ENCODE measurements around the gene CLCN2.

The CLCN2 gene

DNA sequence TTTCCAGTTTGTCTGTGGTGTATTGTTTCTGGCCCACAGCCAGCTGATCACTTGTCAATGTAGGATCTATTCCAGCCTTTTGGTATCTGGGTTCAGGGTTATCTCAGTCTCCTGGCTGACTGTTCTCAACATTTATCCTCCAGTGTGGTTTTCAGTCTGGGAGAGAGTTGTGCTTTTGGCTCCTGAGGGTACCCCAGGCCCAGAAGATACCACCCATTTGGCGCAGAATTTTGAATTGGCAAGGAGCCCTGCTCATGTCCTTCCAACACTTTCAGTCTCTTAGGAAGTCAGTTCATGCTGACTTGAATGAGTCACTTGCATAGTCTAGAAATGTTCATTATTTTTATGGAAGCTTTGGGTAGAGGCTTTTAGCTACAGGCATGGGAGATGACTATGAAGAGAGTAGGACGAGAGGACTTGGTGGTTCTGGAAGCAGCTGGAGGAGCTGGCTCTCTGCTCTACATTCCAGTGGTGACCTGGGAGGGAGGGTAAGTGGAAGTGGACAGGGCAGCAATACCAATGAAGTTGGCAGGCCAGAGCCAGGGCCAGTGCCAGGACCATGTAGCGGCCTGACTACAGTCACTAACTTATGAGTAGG is 7.3 kb upstream of the CLCN2 start:
- Histone ChIP-seq H2BK5ac (ENCODE audit: low read depth, low read length, poor library complexity, severe bottlenecking) (no peak overlapping the region), H3K4me2 (ENCODE audit: low read length, poor library complexity, severe bottlenecking) (no peak overlapping the region), H3K36me3 (ENCODE audit: control insufficient read depth in 1 of 2, insufficient read depth in 2 of 2, low read depth in 1 of 2, low read length in 2 of 2) (peaks cover 22 to 41% of the 10 kb centered on the region in 2 experiments), H3K14ac (ENCODE audit: low read length in 2 of 2) (no peak overlapping the region), H3K79me1 (replicated peaks; ENCODE audit: low read length, poor library complexity, severe bottlenecking) (peaks cover 16% of the 10 kb centered on the region), H3K18ac (ENCODE audit: low read depth in 1 of 2, low read length in 2 of 2) (no peak overlapping the region), H3K4me1 (ENCODE audit: control insufficient read depth, insufficient read depth, low read depth, low read length) (peaks cover 17% of the 10 kb centered on the region), H3K9me3 (ENCODE audit: control insufficient read depth, low read length) (no peaks in the 10 kb centered on the region), H2BK120ac (ENCODE audit: low read depth, low read length) (no peak overlapping the region), H4K8ac (ENCODE audit: low read length) (no peak overlapping the region), H2BK12ac (ENCODE audit: low read length in 2 of 2) (no peak overlapping the region), H3K4ac (ENCODE audit: low read depth in 1 of 2, low read length in 2 of 2) (no peak overlapping the region), H2AK5ac (ENCODE audit: low read length, severe bottlenecking) (no peak overlapping the region), H3K9ac (ENCODE audit: low read length) (peak overlapping the region; percentile 62), H2AFZ (ENCODE audit: low read depth, low read length) (no peak overlapping the region), H3K27me3 (ENCODE audit: control insufficient read depth in 1 of 2, insufficient read depth in 1 of 2, low read length in 2 of 2) (peaks cover 0 to 5% of the 10 kb centered on the region in 2 experiments), H3K23ac (ENCODE audit: low read length in 2 of 2) (no peak overlapping the region), H4K91ac (ENCODE audit: low read length) (no peak overlapping the region), H3K27ac (ENCODE audit: low read length, poor library complexity, severe bottlenecking) (peak overlapping the region; percentile 3), H2BK15ac (ENCODE audit: low read depth, poor library complexity, severe bottlenecking) (no peak overlapping the region), H3K4me3 (ENCODE audit: insufficient read depth in 1 of 2, low read depth in 1 of 2, low read length in 2 of 2) (no peak overlapping the region)
- no peak for DNase-seq
- 93% methylated on average over 3 of the region's 3 CpGs for WGBS

- Histone ChIP-seq H3K79me1 (replicated peaks; ENCODE audit: low read length, poor library complexity, severe bottlenecking) (peaks cover 16% of the 10 kb centered on the region), H3K27ac (ENCODE audit: low read length, poor library complexity, severe bottlenecking) (no peak overlapping the region), H2AK5ac (ENCODE audit: low read length, severe bottlenecking) (no peak overlapping the region), H3K27me3 (ENCODE audit: control insufficient read depth in 1 of 2, insufficient read depth in 1 of 2, low read length in 2 of 2) (no peaks in the 10 kb centered on the region), H3K4me1 (ENCODE audit: control insufficient read depth, insufficient read depth, low read depth, low read length) (peaks cover 17% of the 10 kb centered on the region), H2BK120ac (ENCODE audit: low read depth, low read length) (no peak overlapping the region), H2AFZ (ENCODE audit: low read depth, low read length) (no peak overlapping the region), H2BK12ac (ENCODE audit: low read length in 2 of 2) (no peak overlapping the region), H4K91ac (ENCODE audit: low read length) (no peak overlapping the region), H3K23ac (ENCODE audit: low read length in 2 of 2) (no peak overlapping the region), H3K9ac (ENCODE audit: low read length) (no peak overlapping the region), H3K14ac (ENCODE audit: low read length in 2 of 2) (no peak overlapping the region), H4K8ac (ENCODE audit: low read length) (no peak overlapping the region), H3K18ac (ENCODE audit: low read depth in 1 of 2, low read length in 2 of 2) (no peak overlapping the region), H3K4ac (ENCODE audit: low read depth in 1 of 2, low read length in 2 of 2) (no peak overlapping the region), H3K4me2 (ENCODE audit: low read length, poor library complexity, severe bottlenecking) (no peak overlapping the region), H2BK15ac (ENCODE audit: low read depth, poor library complexity, severe bottlenecking) (no peak overlapping the region), H2BK5ac (ENCODE audit: low read depth, low read length, poor library complexity, severe bottlenecking) (no peak overlapping the region), H3K4me3 (ENCODE audit: insufficient read depth in 1 of 2, low read depth in 1 of 2, low read length in 2 of 2) (no peak overlapping the region), H3K9me3 (ENCODE audit: control insufficient read depth, low read length) (no peaks in the 10 kb centered on the region), H3K36me3 (ENCODE audit: control insufficient read depth in 1 of 2, insufficient read depth in 2 of 2, low read depth in 1 of 2, low read length in 2 of 2) (peaks cover 22 to 41% of the 10 kb centered on the region in 2 experiments)
- WGBS: 95% methylated on average over 7 of the region's 9 CpGs
- DNase-seq: no peak
Measured at GRCh38 chr3:184368116-184368515, 6.7 kb upstream of the CLCN2 start.

DNA sequence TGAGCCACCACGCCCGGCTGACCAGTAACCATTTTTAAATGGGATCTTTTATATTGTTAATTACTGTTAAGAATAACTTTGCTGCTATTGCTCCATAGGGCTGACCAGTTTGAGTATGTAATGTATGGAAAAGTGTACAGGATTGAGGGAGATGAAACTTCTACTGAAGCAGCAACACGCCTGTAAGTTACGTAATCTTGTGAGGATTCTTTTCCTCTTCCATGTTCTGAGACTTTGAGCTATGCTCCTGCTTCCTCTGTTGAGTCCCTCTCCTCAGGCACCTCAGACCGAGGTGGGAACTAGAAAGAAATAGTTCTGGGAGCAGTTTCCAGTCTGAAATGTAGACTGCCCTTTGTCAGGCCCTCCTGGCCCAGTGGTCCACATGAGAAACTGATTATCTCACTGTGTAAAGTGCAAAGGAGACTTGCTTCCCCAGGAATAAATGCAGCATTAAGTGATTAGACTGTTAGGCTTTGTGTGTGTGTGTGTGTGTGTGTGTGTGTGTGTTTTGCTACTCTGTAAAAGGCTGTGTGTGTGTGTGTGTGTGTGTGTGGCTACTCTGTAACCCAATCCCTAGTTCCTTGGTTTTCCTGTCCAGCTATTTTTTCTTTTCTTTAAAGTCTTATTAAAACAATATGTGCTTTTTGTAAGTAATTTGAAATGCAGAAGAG is 5.3 kb upstream of the CLCN2 start:
- Histone ChIP-seq H3K79me1 (replicated peaks; ENCODE audit: low read length, poor library complexity, severe bottlenecking) (peaks cover 16% of the 10 kb centered on the region), H4K8ac (ENCODE audit: low read length) (no peak overlapping the region), H3K36me3 (ENCODE audit: control insufficient read depth in 1 of 2, insufficient read depth in 2 of 2, low read depth in 1 of 2, low read length in 2 of 2) (peaks cover 22 to 41% of the 10 kb centered on the region in 2 experiments), H3K9ac (ENCODE audit: low read length) (peak overlapping the region; percentile 31), H3K4me1 (ENCODE audit: control insufficient read depth, insufficient read depth, low read depth, low read length) (peaks cover 13% of the 10 kb centered on the region), H3K4ac (ENCODE audit: low read depth in 1 of 2, low read length in 2 of 2) (no peak overlapping the region), H3K18ac (ENCODE audit: low read depth in 1 of 2, low read length in 2 of 2) (no peak overlapping the region), H2BK120ac (ENCODE audit: low read depth, low read length) (no peak overlapping the region), H3K4me2 (ENCODE audit: low read length, poor library complexity, severe bottlenecking) (no peak overlapping the region), H3K4me3 (ENCODE audit: insufficient read depth in 1 of 2, low read depth in 1 of 2, low read length in 2 of 2) (no peak overlapping the region), H2AFZ (ENCODE audit: low read depth, low read length) (no peak overlapping the region), H3K27me3 (ENCODE audit: control insufficient read depth in 1 of 2, insufficient read depth in 1 of 2, low read length in 2 of 2) (no peaks in the 10 kb centered on the region), H3K14ac (ENCODE audit: low read length in 2 of 2) (no peak overlapping the region), H2AK5ac (ENCODE audit: low read length, severe bottlenecking) (no peak overlapping the region), H2BK5ac (ENCODE audit: low read depth, low read length, poor library complexity, severe bottlenecking) (no peak overlapping the region), H4K91ac (ENCODE audit: low read length) (no peak overlapping the region), H2BK15ac (ENCODE audit: low read depth, poor library complexity, severe bottlenecking) (no peak overlapping the region), H3K27ac (ENCODE audit: low read length, poor library complexity, severe bottlenecking) (no peak overlapping the region), H2BK12ac (ENCODE audit: low read length in 2 of 2) (no peak overlapping the region), H3K23ac (ENCODE audit: low read length in 2 of 2) (no peak overlapping the region), H3K9me3 (ENCODE audit: control insufficient read depth, low read length) (no peaks in the 10 kb centered on the region)
- DNase-seq: peak; percentile 22
- 94% methylated on average over 3 of the region's 5 CpGs for WGBS

DNA sequence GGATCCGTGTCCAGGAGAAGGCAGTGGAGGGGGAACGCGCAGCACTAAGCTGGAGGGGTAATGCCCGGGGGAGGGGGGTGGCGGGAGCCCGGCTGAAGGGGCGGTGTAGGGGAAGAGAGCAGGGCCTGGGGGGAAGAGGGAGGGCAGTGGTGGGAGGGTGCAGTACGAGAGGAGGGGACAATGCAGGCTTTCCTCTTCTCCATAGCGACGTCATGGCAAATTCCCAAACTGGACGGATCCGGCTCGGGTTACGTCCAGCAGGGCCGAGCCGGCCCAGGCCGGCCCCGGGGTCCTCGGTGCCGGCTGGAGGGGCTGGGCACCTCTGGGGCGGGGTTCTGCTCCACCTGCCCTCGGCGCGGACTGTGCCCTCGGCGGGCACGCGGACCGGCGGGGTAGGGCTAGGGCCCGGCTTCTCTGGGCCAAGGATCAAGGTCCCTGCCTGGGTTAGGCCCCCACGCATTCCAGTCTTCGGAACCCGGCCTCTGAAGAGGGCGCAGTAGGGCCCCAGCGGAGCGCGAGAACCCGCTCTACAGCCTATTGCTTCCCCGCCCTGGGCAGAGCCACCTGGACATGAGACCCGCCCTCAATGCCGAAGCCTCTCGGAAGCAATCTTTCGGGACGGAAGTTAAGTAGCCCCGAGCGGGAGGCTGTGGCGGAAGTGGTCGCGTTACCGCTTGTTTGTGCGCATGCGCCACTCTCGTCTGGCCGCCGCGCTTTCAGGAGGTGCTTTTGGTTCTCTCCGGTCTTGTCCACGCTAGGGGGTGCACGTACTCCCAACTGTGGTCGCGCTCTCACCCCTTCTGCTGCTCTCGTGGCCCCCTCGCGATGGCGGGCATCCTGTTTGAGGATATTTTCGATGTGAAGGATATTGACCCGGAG is 1.5 kb upstream of the CLCN2 start:
- H2BK5ac ChIP-seq (ENCODE audit: low read depth, low read length, poor library complexity, severe bottlenecking): peak overlapping the region; percentile 93
- H3K79me1 ChIP-seq (replicated peaks; ENCODE audit: low read length, poor library complexity, severe bottlenecking): peaks cover 28% of the 10 kb centered on the region
- peak overlapping the region in 1 of 2 experiments; percentile 93 for H3K23ac ChIP-seq (ENCODE audit: low read length in 2 of 2)
- peak overlapping the region; percentile 93 to 95 for H3K18ac ChIP-seq (ENCODE audit: low read depth in 1 of 2, low read length in 2 of 2)
- peak overlapping the region; percentile 91 for H4K8ac ChIP-seq (ENCODE audit: low read length)
- peak overlapping the region; percentile 84 to 97 for H3K4ac ChIP-seq (ENCODE audit: low read depth in 1 of 2, low read length in 2 of 2)
- H2BK120ac ChIP-seq (ENCODE audit: low read depth, low read length): peak overlapping the region; percentile 86
- peak overlapping the region; percentile 76 to 86 for H3K4me3 ChIP-seq (ENCODE audit: insufficient read depth in 1 of 2, low read depth in 1 of 2, low read length in 2 of 2)
- peak overlapping the region; percentile 71 for H2AK5ac ChIP-seq (ENCODE audit: low read length, severe bottlenecking)
- peak overlapping the region in 1 of 2 experiments; percentile 92 for H3K14ac ChIP-seq (ENCODE audit: low read length in 2 of 2)
- WGBS: under 1% methylated on average over 67 of the region's 68 CpGs
- peak overlapping the region; percentile 82 for H2BK15ac ChIP-seq (ENCODE audit: low read depth, poor library complexity, severe bottlenecking)
- H3K9ac ChIP-seq (ENCODE audit: low read length): peak overlapping the region; percentile 100
- no peaks in the 10 kb centered on the region for H3K27me3 ChIP-seq (ENCODE audit: control insufficient read depth in 1 of 2, insufficient read depth in 1 of 2, low read length in 2 of 2)
- peak overlapping the region in 1 of 2 experiments; percentile 15 for H2BK12ac ChIP-seq (ENCODE audit: low read length in 2 of 2)
- H4K91ac ChIP-seq (ENCODE audit: low read length): peak overlapping the region; percentile 94
- H3K4me1 ChIP-seq (ENCODE audit: control insufficient read depth, insufficient read depth, low read depth, low read length): peaks cover 23% of the 10 kb centered on the region
- peak overlapping the region; percentile 48 for H2AFZ ChIP-seq (ENCODE audit: low read depth, low read length)
- H3K9me3 ChIP-seq (ENCODE audit: control insufficient read depth, low read length): no peaks in the 10 kb centered on the region
- peak; percentile 98 for DNase-seq
- peak overlapping the region; percentile 97 for H3K27ac ChIP-seq (ENCODE audit: low read length, poor library complexity, severe bottlenecking)
- peak overlapping the region; percentile 98 for H3K4me2 ChIP-seq (ENCODE audit: low read length, poor library complexity, severe bottlenecking)
- peaks cover 23 to 31% of the 10 kb centered on the region in 2 experiments for H3K36me3 ChIP-seq (ENCODE audit: control insufficient read depth in 1 of 2, insufficient read depth in 2 of 2, low read depth in 1 of 2, low read length in 2 of 2)

Data from mesenchymal stem cell (in vitro differentiated cells and primary cell).